ENCODE measurements around the gene HTR7.

The HTR7 gene

GRCh38 chr10:90804354-90804753 lies 53.5 kb downstream of the HTR7 start:
- no peak for DNase-seq (ENCODE audit: low spot score)

- DNase-seq (ENCODE audit: low spot score): no peak
Observed at GRCh38 chr10:90801608-90802007, 56.2 kb downstream of the HTR7 start.

GRCh38 chr10:90800232-90800796 lies 57.5 kb downstream of the HTR7 start:
- no peak for DNase-seq (ENCODE audit: low spot score)

- DNase-seq (ENCODE audit: low spot score): no peak
Observed at GRCh38 chr10:90799172-90799571, 58.7 kb downstream of the HTR7 start.

- DNase-seq (ENCODE audit: low spot score): no peak
Observed at GRCh38 chr10:90798482-90798881, 59.4 kb downstream of the HTR7 start.

- no peak for DNase-seq (ENCODE audit: low spot score)
Observed at GRCh38 chr10:90790422-90790821, 67.4 kb downstream of the HTR7 start.

- no peak for DNase-seq (ENCODE audit: low spot score)
Observed at GRCh38 chr10:90788968-90789367, 68.9 kb downstream of the HTR7 start.

- DNase-seq (ENCODE audit: low spot score): no peak
Observed at GRCh38 chr10:90788199-90788491, 69.7 kb downstream of the HTR7 start.

GRCh38 chr10:90787393-90788198 lies 70.2 kb downstream of the HTR7 start:
- peak; percentile 59 for DNase-seq (ENCODE audit: low spot score)

GRCh38 chr10:90785782-90786181 lies 72.1 kb downstream of the HTR7 start:
- no peak for DNase-seq (ENCODE audit: low spot score)

- DNase-seq (ENCODE audit: low spot score): no peak
Observed at GRCh38 chr10:90784771-90785170, 73.1 kb downstream of the HTR7 start.

GRCh38 chr10:90780488-90780887 lies 77.4 kb downstream of the HTR7 start:
- no peak for DNase-seq (ENCODE audit: low spot score)

GRCh38 chr10:90779548-90779947 lies 78.3 kb downstream of the HTR7 start:
- no peak for DNase-seq (ENCODE audit: low spot score)

GRCh38 chr10:90777621-90778020 lies 80.2 kb downstream of the HTR7 start:
- no peak for DNase-seq (ENCODE audit: low spot score)

GRCh38 chr10:90775351-90776028 lies 82.3 kb downstream of the HTR7 start:
- DNase-seq (ENCODE audit: low spot score): peak; percentile 24

GRCh38 chr10:90769946-90770841 lies 87.6 kb downstream of the HTR7 start:
- DNase-seq (ENCODE audit: low spot score): no peak

- DNase-seq (ENCODE audit: low spot score): peak; percentile 47
Observed at GRCh38 chr10:90751107-90751997, 106.5 kb downstream of the HTR7 start.

GRCh38 chr10:90746829-90747228 lies 111.0 kb downstream of the HTR7 start:
- DNase-seq (ENCODE audit: low spot score): no peak

GRCh38 chr10:90745565-90745964 lies 112.3 kb downstream of the HTR7 start:
- DNase-seq (ENCODE audit: low spot score): no peak

- no peak for DNase-seq (ENCODE audit: low spot score)
Observed at GRCh38 chr10:90743291-90743690, 114.5 kb downstream of the HTR7 start.

GRCh38 chr10:90741926-90742565 lies 115.8 kb downstream of the HTR7 start:
- peak; percentile 20 for DNase-seq (ENCODE audit: low spot score)

Data from GM03348 (cell line).